RWPE1 (cell line): ENCODE measurements around the gene TPCN2.
A peak's percentile ranks its signal among the peaks of the same experiment; 100 is the strongest.

ENCODE experiments used
- CTCF ChIA-PET: fragments of 350-600 bp; sonication (Branson Sonifier 250); formaldehyde crosslinking; extraction: SDS; loops from one replicate; lab custom pipeline; 2021; lab: Yijun Ruan, JAX
- POLR2A ChIA-PET: fragments of 400-600 bp; formaldehyde crosslinking; extraction: SDS; loops from one replicate; lab custom pipeline; 2020; ENCODE audit warnings: antibody characterized with exemption; ENCODE audit not compliant: low non-redundant PET; lab: Yijun Ruan, JAX
- DNase-seq: peaks from one replicate; pipeline ENCODE4 v3.0.0; 2012; ENCODE audit warnings: low spot score
- H3K27ac ChIP-seq: fragments of 450-650 bp; 2 replicates; pipeline ENCODE4 v1.5.1; 2017
- CTCF ChIP-seq: fragments of 450-650 bp; conservative IDR thresholded peaks from 2 replicates; pipeline ENCODE4 v1.5.1; 2017; ENCODE audit warnings: low read depth, mild to moderate bottlenecking

TPCN2 gene

GRCh38 chr11:69044111-69045013 lies 4.4 kb upstream of the TPCN2 start:
- ChIA-PET CTCF (interaction anchor here (0.6 to 0.9 kb wide), 4 partner anchors 9 to 1507 kb away, joined by 3 to 5 read pairs (median 4); no protein-coding TSS in a partner anchor), POLR2A (no interaction called here)
- DNase-seq: peak; percentile 26
- TF ChIP-seq CTCF: no peak; the same call in 1 of the 2 replicates
- no peak overlapping the region for H3K27ac ChIP-seq

- TF ChIP-seq CTCF: no peak
- no peak for DNase-seq
- CTCF ChIA-PET: interaction anchor here (0.6 kb wide), 1 partner anchor 596 kb away, joined by 4 read pairs; no protein-coding TSS in a partner anchor
- H3K27ac ChIP-seq: peak overlapping the region; percentile 74
- POLR2A ChIA-PET: no interaction called here
Observed at GRCh38 chr11:69048031-69048693, 570 bp upstream of the TPCN2 start.

- peak overlapping the region; percentile 74 for H3K27ac ChIP-seq
Observed at GRCh38 chr11:69049490-69049867, 747 bp downstream of the TPCN2 start.

GRCh38 chr11:69050592-69051380 lies 2.1 kb downstream of the TPCN2 start:
- peak overlapping the region; percentile 74 for H3K27ac ChIP-seq
- ChIA-PET POLR2A (no interaction called here), CTCF (interaction anchor here (0.6 to 0.7 kb wide), 2 partner anchors 9 to 838 kb away, joined by 3 to 4 read pairs; no protein-coding TSS in a partner anchor)
- no peak for TF ChIP-seq CTCF
- no peak for DNase-seq

More at GRCh38 chr11:69049490-69049867, 747 bp downstream of the TPCN2 start:
- DNase-seq: peak; percentile 10
- CTCF ChIA-PET: no interaction called here
- POLR2A ChIA-PET: no interaction called here
- no peak for TF ChIP-seq CTCF

GRCh38 chr11:69051381-69052342 lies 2.9 kb downstream of the TPCN2 start:
- H3K27ac ChIP-seq: peak overlapping the region; percentile 74
- ChIA-PET POLR2A (no interaction called here), CTCF (interaction anchor here (0.6 kb wide), 1 partner anchor 839 kb away, joined by 4 read pairs; no protein-coding TSS in a partner anchor)
- no peak for DNase-seq
- TF ChIP-seq CTCF: no peak
